ENCODE measurements around the gene RAD9A. TPM values are rescaled to one million over a fixed set of nuclear protein-coding genes. Genes with fewer than 3 reads are reported as not detected.

The RAD9A gene
- polyA plus RNA-seq, 1 of the 3 experiments (the other 2 are of a cell fraction), result 22.3 TPM

DNA sequence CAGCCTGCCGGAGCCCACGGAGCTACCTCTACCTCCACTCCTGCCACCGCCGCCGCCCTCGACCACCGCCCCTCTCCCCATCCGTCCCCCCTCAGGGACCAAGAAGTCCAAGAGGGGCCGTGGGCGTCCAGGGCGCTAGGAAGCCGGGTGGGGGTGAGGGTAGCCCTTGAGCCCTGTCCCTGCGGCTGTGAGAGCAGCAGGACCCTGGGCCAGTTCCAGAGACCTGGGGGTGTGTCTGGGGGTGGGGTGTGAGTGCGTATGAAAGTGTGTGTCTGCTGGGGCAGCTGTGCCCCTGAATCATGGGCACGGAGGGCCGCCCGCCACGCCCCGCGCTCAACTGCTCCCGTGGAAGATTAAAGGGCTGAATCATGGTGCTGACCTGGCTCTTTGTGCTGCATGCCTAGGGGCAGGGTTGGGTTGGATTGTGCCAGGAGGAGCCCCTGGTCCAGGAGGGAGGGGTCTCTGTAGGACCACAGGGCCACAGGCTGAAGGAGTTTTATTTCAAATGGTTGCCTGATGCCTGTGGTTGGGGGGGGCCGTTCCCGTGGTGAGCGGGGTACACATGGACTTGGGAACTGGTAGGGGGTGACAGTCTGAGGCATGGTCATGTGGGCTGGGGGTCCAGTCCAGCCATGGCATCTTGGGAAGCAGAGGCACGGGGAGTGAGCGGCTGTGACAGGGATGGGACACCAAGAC, 43.4 kb downstream of the RAD9A start:
- peaks cover 10% of the 10 kb centered on the region; the same call in 1 of the 2 replicates for H3K79me2 ChIP-seq (ENCODE audit: insufficient read depth)
- ChIA-PET CTCF (no interaction called here), POLR2A (no interaction called here)
- DNase-seq, result no peak
- no peak overlapping the region for H3K27ac ChIP-seq (ENCODE audit: low read depth in 2 of 2, low read length in 1 of 2)
- H3K9me3 ChIP-seq, result no peaks in the 10 kb centered on the region
- peaks cover 3 to 48% of the 10 kb centered on the region in 2 experiments for H3K36me3 ChIP-seq (replicated peaks in 1 of 2; ENCODE audit: control insufficient read depth in 1 of 2, insufficient read depth in 2 of 2, low read length in 1 of 2)
- WGBS (ENCODE audit: low lambda C conversion rate), result 93% methylated on average over 21 of the region's 26 CpGs
- no peak overlapping the region for H3K4me3 ChIP-seq (ENCODE audit: low read depth in 2 of 2, low read length in 1 of 2)
- no peaks in the 10 kb centered on the region for H4K20me1 ChIP-seq (ENCODE audit: insufficient read depth)
- no peaks in the 10 kb centered on the region for H3F3A ChIP-seq (replicated peaks; ENCODE audit: insufficient read depth)
- TF ChIP-seq, protein P1, sequence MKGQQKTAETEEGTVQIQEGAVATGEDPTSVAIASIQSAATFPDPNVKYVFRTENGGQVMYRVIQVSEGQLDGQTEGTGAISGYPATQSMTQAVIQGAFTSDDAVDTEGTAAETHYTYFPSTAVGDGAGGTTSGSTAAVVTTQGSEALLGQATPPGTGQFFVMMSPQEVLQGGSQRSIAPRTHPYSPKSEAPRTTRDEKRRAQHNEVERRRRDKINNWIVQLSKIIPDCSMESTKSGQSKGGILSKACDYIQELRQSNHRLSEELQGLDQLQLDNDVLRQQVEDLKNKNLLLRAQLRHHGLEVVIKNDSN (IDR thresholded peaks at IDR 0.05; ENCODE audit: borderline replicate concordance, low read depth), result no peak
- TF ChIP-seq, protein P2, sequence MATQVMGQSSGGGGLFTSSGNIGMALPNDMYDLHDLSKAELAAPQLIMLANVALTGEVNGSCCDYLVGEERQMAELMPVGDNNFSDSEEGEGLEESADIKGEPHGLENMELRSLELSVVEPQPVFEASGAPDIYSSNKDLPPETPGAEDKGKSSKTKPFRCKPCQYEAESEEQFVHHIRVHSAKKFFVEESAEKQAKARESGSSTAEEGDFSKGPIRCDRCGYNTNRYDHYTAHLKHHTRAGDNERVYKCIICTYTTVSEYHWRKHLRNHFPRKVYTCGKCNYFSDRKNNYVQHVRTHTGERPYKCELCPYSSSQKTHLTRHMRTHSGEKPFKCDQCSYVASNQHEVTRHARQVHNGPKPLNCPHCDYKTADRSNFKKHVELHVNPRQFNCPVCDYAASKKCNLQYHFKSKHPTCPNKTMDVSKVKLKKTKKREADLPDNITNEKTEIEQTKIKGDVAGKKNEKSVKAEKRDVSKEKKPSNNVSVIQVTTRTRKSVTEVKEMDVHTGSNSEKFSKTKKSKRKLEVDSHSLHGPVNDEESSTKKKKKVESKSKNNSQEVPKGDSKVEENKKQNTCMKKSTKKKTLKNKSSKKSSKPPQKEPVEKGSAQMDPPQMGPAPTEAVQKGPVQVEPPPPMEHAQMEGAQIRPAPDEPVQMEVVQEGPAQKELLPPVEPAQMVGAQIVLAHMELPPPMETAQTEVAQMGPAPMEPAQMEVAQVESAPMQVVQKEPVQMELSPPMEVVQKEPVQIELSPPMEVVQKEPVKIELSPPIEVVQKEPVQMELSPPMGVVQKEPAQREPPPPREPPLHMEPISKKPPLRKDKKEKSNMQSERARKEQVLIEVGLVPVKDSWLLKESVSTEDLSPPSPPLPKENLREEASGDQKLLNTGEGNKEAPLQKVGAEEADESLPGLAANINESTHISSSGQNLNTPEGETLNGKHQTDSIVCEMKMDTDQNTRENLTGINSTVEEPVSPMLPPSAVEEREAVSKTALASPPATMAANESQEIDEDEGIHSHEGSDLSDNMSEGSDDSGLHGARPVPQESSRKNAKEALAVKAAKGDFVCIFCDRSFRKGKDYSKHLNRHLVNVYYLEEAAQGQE (IDR thresholded peaks at IDR 0.05; ENCODE audit: low read depth, low read length), result no peak
- TF ChIP-seq TCF12 (IDR thresholded peaks at IDR 0.05), result no peak
- TF ChIP-seq EZH2phosphoT487 (IDR thresholded peaks at IDR 0.05; ENCODE audit: borderline replicate concordance, low read depth), result no peak
- TF ChIP-seq, protein P3, sequence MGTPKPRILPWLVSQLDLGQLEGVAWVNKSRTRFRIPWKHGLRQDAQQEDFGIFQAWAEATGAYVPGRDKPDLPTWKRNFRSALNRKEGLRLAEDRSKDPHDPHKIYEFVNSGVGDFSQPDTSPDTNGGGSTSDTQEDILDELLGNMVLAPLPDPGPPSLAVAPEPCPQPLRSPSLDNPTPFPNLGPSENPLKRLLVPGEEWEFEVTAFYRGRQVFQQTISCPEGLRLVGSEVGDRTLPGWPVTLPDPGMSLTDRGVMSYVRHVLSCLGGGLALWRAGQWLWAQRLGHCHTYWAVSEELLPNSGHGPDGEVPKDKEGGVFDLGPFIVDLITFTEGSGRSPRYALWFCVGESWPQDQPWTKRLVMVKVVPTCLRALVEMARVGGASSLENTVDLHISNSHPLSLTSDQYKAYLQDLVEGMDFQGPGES (IDR thresholded peaks at IDR 0.05; ENCODE audit: low read depth, low read length), result no peak
- no peak for TF ChIP-seq EP300 (IDR thresholded peaks at IDR 0.05; ENCODE audit: borderline replicate concordance in 1 of 2, low read depth in 1 of 2, low read length in 1 of 2)
- no peak for TF ChIP-seq CHD2 (IDR thresholded peaks at IDR 0.05; ENCODE audit: low read length, partially characterized antibody)
- TF ChIP-seq, protein P4, sequence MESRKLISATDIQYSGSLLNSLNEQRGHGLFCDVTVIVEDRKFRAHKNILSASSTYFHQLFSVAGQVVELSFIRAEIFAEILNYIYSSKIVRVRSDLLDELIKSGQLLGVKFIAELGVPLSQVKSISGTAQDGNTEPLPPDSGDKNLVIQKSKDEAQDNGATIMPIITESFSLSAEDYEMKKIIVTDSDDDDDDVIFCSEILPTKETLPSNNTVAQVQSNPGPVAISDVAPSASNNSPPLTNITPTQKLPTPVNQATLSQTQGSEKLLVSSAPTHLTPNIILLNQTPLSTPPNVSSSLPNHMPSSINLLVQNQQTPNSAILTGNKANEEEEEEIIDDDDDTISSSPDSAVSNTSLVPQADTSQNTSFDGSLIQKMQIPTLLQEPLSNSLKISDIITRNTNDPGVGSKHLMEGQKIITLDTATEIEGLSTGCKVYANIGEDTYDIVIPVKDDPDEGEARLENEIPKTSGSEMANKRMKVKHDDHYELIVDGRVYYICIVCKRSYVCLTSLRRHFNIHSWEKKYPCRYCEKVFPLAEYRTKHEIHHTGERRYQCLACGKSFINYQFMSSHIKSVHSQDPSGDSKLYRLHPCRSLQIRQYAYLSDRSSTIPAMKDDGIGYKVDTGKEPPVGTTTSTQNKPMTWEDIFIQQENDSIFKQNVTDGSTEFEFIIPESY (IDR thresholded peaks at IDR 0.05; ENCODE audit: borderline replicate concordance, low read depth), result no peak
- TF ChIP-seq, protein P5, sequence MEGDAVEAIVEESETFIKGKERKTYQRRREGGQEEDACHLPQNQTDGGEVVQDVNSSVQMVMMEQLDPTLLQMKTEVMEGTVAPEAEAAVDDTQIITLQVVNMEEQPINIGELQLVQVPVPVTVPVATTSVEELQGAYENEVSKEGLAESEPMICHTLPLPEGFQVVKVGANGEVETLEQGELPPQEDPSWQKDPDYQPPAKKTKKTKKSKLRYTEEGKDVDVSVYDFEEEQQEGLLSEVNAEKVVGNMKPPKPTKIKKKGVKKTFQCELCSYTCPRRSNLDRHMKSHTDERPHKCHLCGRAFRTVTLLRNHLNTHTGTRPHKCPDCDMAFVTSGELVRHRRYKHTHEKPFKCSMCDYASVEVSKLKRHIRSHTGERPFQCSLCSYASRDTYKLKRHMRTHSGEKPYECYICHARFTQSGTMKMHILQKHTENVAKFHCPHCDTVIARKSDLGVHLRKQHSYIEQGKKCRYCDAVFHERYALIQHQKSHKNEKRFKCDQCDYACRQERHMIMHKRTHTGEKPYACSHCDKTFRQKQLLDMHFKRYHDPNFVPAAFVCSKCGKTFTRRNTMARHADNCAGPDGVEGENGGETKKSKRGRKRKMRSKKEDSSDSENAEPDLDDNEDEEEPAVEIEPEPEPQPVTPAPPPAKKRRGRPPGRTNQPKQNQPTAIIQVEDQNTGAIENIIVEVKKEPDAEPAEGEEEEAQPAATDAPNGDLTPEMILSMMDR (IDR thresholded peaks at IDR 0.05), result no peak
- TF ChIP-seq FOXJ3 (CRISPR knock-in tag; IDR thresholded peaks at IDR 0.05), result no peak
- no peak for TF ChIP-seq YY1 (IDR thresholded peaks at IDR 0.05; ENCODE audit: low read depth)
- H2AFZ ChIP-seq (ENCODE audit: low read depth), result no peak overlapping the region
- H3K27me3 ChIP-seq (ENCODE audit: insufficient read depth), result no peaks in the 10 kb centered on the region
- no peaks in the 10 kb centered on the region for H3K9me2 ChIP-seq
- no peaks in the 10 kb centered on the region for H3K4me1 ChIP-seq (ENCODE audit: control insufficient read depth in 1 of 2, insufficient read depth in 2 of 2, low read depth in 1 of 2, low read length in 1 of 2)
- no peak overlapping the region for H3K9ac ChIP-seq
- H3K4me2 ChIP-seq, result no peak overlapping the region
